Right lobe of liver (tissue), 6 donors: Measurements from ENCODE around the gene RNASEL. TPM values are rescaled to one million over a fixed set of nuclear protein-coding genes. Genes with fewer than 3 reads are reported as not detected.

Source experiments
- ATAC-seq, 4 donors: fragments of 200-7000 bp; cut with Tn5 transposase; one replicate each; pipeline ENCODE4 v1.9.1; 2020; ENCODE audit warnings: mild to moderate bottlenecking in 4 of 4, moderate library complexity in 4 of 4
- DNase-seq, 3 donors: peaks; one replicate each; pipeline ENCODE4 v3.0.0-alpha.2; 2020
- H3K27ac ChIP-seq, 3 donors: fragments of 200-600 bp; one replicate each; pipeline ENCODE4 v1.8.0; 2022
- H3K27me3 ChIP-seq, 2 donors: fragments of 200-600 bp; one replicate each; pipeline ENCODE4 v1.8.0; 2022
- H3K36me3 ChIP-seq, 4 donors: fragments of 200-600 bp; sonication (generic) in 1 of 4; one replicate each; pipeline versions ENCODE4 v1.5.1 to v1.8.0; 2017 to 2022; ENCODE audit warnings: control low read depth in 1 of 4
- H3K4me1 ChIP-seq, 4 donors: fragments of 200-600 bp; sonication (generic) in 1 of 4; one replicate each; pipeline versions ENCODE4 v1.5.1 to v1.8.0; 2017 to 2022; ENCODE audit warnings: control low read depth in 1 of 4
- H3K4me3 ChIP-seq, 3 donors: fragments of 200-600 bp; one replicate each; pipeline ENCODE4 v1.8.0; 2022
- H3K9me3 ChIP-seq, 4 donors: fragments of 200-600 bp; sonication (generic) in 1 of 4; one replicate each; pipeline versions ENCODE4 v1.5.1 to v1.8.0; 2017 to 2022; ENCODE audit warnings: control low read depth in 1 of 4
- CTCF ChIP-seq, 4 donors: fragments of 200-600 bp in 3 of 4; fragments of 450-650 bp in 1 of 4; IDR thresholded peaks; one replicate each; pipeline versions ENCODE4 v1.5.1 to v1.8.0; 2016 to 2022; ENCODE audit warnings: antibody characterized with exemption in 4 of 4, mild to moderate bottlenecking in 2 of 4
- POLR2A ChIP-seq: fragments of 450-650 bp; IDR thresholded peaks from one replicate; pipeline ENCODE4 v1.6.1; 2017; ENCODE audit warnings: antibody characterized with exemption, mild to moderate bottlenecking
- WGBS: methylation state at CpG from one replicate; pipeline ENCODE4 v1.1.6; 2018; ENCODE audit warnings: low coverage, low lambda C conversion rate; ENCODE audit not compliant: insufficient coverage; ENCODE audit errors: missing lambda C conversion rate; 5-methylcytosine and 5-hydroxymethylcytosine counted together
- intact Hi-C, 2 donors: fragments of 100-400 bp; cut with DNase I; formaldehyde crosslinking; loops; one replicate each; pipeline versions ENCODE4 v1.11.2 to v1.14.1; 2022
- total RNA-seq, 6 experiments: library from RNA; depleted of rRNA in 2 of 6; stranded (reverse); fragments of >200 nt in 2 of 6; fragmentation: NEBNext Ultra II Directional in 3 of 6; extraction: Animal tissue kit (Norgen Biotek cat#: 25700) in 3 of 6; gene quantifications; one replicate each; pipeline versions ENCODE4 v1.1.0 to v1.2.4, GENCODE V29; 2016 to 2023
- donor health status: DM: no; HTN: yes; CAD: no.
- donor health status: DM: no; HTN: no; CAD: no.
- donor health status: DM: no; HTN: no; CAD: no.
- donor health status: DM: no; HTN: yes; CAD: no.
- donor health status: DM: no; HTN: yes; CAD: no.

The RNASEL gene
- total RNA-seq, 6 experiments from 2014 or later: 1.8 to 3.3 (median 2.1) TPM

- DNase-seq (peak; percentile 78 to 81 (median 80)), ATAC-seq (peak; percentile 81 to 87 (median 84))
- intact Hi-C loops: no loop called here
- Histone ChIP-seq H3K27ac (peak overlapping the region; percentile 39 to 66 (median 56)), H3K4me3 (peak overlapping the region; percentile 31 to 52 (median 35)), H3K36me3 (no peaks in the 10 kb centered on the region), H3K27me3 (no peaks in the 10 kb centered on the region), H3K4me1 (peaks cover 0 to 27% (median 3%) of the 10 kb centered on the region in 4 donors), H3K9me3 (no peaks in the 10 kb centered on the region)
- 0% methylated on average over 29 of the region's 56 CpGs for WGBS
- TF ChIP-seq POLR2A (peak; percentile 28), CTCF (IDR thresholded peaks at IDR 0.05) (no peak)
These were observed 25.9 kb upstream of the RNASEL start for GRCh38 chr1:182614796-182615454.

- TF ChIP-seq CTCF (IDR thresholded peaks at IDR 0.05) (no peak), POLR2A (no peak)
- H3K9me3 ChIP-seq: no peaks in the 10 kb centered on the region
- H3K27ac ChIP-seq: no peak overlapping the region
- DNase-seq (no peak), ATAC-seq (no peak)
- H3K4me3 ChIP-seq: no peak overlapping the region
- no CpG with 5 or more reads among the region's 8 CpGs for whole genome bisulfite sequencing
- H3K4me1 ChIP-seq: peaks cover 0 to 27% (median 3%) of the 10 kb centered on the region in 4 donors
- intact Hi-C loops: no loop called here
- H3K27me3 ChIP-seq: no peaks in the 10 kb centered on the region
- H3K36me3 ChIP-seq: no peaks in the 10 kb centered on the region
These were observed 22.7 kb upstream of the RNASEL start for GRCh38 chr1:182611787-182612186.

- Histone ChIP-seq H3K9me3 (no peaks in the 10 kb centered on the region), H3K27me3 (no peaks in the 10 kb centered on the region), H3K27ac (no peak overlapping the region), H3K4me3 (no peak overlapping the region), H3K4me1 (peaks cover 0 to 23% (median 3%) of the 10 kb centered on the region in 4 donors), H3K36me3 (no peaks in the 10 kb centered on the region)
- no CpG with 5 or more reads among the region's 1 CpG for WGBS
- ATAC-seq: no peak
- DNase-seq: no peak
- TF ChIP-seq CTCF (IDR thresholded peaks at IDR 0.05) (no peak), POLR2A (no peak)
- intact Hi-C loops: no loop called here
These were observed 22.3 kb upstream of the RNASEL start for GRCh38 chr1:182611326-182611725.

GRCh38 chr1:182610606-182611194 lies 21.6 kb upstream of the RNASEL start:
- Histone ChIP-seq H3K4me3 (no peak overlapping the region), H3K27ac (no peak overlapping the region), H3K36me3 (no peaks in the 10 kb centered on the region), H3K27me3 (no peaks in the 10 kb centered on the region), H3K9me3 (no peaks in the 10 kb centered on the region), H3K4me1 (peaks cover 0 to 17% (median under 1%) of the 10 kb centered on the region in 4 donors)
- intact Hi-C loops: no loop called here
- DNase-seq (no peak), ATAC-seq (no peak)
- TF ChIP-seq POLR2A (no peak), CTCF (IDR thresholded peaks at IDR 0.05) (no peak)
- 94% methylated on average over 2 of the region's 6 CpGs for WGBS
